Measurements from ENCODE around the gene WDR18.
"Not testable (repeated sequence)": the region's sequence is repeated elsewhere in the genome, so short reads cannot be mapped to it uniquely, and the experiment has no call there.

Gene WDR18

DNA sequence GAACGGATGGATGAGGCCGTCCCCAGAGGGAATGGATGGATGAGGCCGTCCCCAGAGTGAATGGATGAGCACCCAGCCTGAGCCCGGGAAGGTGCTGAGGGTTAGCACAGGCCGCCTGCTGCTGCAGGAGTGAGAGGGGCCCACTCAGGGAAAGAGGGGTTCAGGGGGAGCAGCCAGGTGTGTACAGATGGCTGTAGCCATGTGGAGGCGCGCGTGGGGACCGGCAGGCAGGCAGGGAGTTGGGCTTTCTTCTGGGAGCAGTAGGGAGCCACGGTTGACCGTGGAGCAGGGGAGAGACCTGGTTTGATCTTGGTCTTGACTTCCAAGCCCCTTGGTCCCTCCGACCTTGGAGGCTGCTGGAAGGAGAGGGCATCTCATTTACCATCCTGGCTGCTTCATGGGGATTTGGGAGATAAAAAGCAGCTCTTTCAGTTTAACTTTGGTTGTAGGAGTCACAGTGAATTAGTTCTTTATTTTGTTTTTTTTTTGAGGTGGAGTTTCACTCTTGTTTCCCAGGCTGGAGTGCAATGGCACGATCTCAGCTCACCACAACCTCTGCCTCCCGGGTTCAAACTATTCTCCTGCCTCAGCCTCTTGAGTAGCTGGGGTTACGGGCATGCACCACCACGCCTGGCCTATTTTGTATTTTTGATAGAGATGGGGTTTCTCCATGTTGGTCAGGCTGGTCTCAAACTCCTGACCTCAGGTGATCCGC is 33.6 kb upstream of the WDR18 start:
- DNase-seq: no peak

- DNase-seq: no peak
Measured at GRCh38 chr19:952049-952679, 32.0 kb upstream of the WDR18 start.

DNA sequence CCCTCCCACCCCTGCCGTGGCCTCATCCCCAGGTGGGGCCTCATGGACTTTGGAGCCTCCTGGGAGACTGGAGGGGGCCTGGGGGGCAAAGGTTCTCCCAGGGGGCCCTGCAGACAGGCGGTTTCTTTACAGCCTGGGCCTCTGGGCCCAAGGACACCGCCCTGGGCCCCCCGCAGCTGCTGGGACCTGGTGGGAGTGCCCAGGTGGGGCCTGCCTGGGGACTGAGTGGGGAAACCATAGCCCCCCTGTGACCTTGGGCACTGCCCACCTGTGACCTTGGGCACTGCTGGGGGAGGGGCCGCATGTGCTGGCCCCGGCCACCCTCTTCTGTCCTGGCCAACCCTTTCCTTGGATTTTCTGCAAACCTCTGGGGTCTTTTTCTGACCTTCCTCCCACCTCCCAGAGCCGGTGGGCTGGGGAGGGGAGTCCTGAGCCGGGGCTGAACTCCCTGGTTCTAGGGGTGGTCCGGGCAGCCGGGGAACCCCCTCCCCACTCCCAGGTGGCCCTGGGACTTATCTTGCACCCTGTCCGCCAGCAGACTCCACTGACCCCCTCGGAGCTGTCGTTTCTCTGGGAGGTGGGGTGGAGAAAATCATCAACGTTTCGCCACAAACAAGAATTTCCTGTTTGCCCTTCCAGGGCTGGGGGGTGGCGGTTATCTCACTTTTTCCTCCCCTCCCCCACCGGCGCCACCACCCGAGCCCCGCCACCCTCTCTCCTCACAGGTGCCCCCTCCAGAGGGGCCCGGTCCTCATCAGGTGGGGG is 31.3 kb upstream of the WDR18 start:
- no peak for DNase-seq

GRCh38 chr19:953445-954271 is 30.5 kb upstream of the WDR18 start:
- no peak for DNase-seq

GRCh38 chr19:954272-954671 is 29.9 kb upstream of the WDR18 start:
- DNase-seq: no peak

DNA sequence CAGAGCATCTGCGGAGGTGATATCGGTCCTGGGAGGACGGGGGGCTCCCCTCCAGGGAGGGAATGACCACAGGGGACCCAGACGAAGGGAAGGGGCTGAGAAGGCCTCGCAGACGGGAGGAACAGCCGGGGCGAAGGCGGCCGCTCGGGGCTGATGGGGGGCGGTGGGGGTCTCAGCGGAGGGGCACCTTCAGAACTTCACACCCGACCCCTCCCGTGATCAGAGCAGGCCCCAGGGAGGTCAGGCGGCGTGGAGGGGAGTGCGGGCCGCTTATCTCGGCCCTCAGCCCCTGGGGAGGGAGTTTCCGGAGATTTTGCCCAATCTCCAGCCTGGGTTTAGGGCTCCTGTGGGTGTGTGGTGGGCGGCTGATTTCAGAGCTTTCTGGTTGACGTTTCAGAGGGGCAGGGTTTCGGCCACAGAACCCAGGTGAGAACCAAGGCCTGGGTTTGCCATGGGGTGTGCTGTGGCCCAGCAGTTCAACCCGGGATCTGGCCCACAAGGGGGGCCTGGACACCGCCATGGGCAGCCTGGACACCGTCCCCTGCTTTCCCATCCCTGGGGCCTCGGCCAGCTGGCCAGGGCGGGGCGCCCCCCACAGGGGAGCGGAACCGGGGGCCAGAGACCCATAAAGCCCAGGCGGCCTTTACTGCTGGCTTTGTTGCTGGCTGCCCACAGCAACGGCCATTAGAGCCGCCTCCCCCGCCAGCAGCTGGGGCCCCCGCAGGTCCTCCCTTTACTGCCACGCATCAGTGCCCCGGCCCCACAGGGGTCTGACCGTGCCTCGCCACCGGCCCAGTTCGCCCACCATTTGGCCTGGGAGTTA is 29.3 kb upstream of the WDR18 start:
- no peak for DNase-seq

DNA sequence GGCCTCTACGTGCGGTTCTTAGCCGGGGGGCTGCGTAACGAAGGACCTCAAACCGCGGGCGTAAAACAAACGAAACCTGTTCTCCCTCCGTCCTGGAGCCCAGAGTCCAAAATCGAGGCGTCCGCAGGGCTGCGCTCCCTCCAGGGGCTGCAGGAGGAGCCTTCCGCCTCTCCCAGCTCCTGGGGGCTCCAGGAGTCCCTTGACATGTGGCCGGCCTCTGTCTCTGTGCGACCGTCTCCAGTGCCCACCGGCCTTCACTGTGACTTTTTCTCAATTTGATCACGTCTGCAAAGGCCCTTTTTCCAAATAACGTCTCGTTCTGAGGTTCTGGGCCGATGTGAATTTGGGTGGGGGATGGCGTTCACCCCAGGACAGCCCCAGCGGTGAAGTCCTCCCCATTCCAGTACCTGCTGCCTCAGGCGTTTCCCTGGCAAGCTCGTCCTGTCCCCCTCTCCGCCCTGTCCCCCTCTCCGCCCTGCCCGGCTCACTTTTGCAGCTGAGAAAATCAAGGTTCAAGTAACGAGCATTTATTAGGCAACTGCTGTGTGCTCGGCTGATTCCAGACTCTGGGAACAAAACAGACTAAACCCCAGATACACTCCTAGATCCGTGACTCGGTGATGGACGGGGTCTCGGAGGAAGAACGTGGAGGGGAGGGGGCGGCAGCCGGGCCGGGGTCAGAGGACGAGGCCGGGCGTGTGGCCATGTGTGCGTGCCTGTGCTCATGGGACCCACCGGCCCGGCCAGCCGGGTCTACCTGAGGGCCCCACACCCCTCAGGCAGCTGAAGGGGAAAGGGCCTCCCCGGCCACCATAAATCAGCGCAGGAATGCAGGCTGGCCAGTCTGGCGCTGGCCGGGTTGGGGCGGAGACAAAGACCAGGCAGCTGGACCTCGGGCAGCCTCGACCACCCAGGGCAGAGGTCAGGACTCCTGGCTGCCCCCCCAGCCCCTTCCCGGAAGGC is 28.1 kb upstream of the WDR18 start:
- no peak for DNase-seq

DNA sequence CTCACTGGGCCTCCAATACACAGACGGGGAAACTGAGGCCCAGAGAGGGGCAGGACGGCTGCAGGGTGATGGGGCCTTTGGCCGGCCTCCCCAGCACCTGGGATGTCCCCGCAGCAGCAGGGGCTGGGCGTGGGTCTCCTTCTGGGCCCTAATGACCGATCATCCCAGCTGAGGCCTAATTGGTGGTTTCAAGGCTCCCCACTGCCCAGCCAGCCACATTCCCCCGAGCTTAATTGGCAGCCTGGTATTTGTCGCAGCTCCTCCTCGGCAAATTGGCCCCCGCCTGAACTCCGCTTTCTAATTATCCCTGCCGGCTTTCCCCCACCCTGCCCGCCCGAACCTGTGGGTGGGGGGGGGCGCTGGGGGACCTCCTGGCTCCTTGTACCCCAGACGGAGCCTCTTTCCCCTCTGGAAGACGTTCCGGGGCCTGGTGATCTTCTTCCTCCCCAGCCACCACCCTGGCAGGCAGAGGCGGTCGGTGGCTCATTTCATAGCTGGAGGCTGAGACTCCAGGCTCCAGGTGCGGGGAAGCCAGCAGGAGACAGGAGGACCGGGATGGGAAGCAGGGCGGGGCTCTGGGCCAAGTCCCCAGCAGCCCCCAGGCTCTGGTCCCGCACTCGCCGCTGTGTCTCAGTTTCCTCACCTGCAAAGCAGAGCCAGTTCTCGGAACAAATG is 27.2 kb upstream of the WDR18 start:
- no peak for DNase-seq

DNA sequence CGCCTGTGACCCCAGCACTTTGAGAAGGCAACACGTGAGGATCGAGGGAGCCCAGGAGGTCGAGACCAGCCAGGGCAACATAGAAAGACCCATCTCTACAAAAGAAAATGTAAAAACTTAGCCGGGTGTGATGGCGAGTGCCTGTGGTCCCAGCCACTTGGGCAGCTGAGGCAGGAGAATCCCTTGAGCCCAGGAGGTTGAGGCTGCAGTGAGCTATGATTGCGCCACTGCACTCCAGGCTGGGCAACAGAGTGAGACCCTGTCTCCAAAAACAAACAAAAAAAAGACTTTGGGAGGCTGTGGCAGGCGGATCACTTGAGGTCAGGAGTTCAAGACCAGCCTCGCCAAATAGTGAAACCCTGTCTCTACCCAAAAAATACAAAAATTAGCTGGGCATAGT is 26.6 kb upstream of the WDR18 start:
- not testable (repeated sequence) for DNase-seq

DNA sequence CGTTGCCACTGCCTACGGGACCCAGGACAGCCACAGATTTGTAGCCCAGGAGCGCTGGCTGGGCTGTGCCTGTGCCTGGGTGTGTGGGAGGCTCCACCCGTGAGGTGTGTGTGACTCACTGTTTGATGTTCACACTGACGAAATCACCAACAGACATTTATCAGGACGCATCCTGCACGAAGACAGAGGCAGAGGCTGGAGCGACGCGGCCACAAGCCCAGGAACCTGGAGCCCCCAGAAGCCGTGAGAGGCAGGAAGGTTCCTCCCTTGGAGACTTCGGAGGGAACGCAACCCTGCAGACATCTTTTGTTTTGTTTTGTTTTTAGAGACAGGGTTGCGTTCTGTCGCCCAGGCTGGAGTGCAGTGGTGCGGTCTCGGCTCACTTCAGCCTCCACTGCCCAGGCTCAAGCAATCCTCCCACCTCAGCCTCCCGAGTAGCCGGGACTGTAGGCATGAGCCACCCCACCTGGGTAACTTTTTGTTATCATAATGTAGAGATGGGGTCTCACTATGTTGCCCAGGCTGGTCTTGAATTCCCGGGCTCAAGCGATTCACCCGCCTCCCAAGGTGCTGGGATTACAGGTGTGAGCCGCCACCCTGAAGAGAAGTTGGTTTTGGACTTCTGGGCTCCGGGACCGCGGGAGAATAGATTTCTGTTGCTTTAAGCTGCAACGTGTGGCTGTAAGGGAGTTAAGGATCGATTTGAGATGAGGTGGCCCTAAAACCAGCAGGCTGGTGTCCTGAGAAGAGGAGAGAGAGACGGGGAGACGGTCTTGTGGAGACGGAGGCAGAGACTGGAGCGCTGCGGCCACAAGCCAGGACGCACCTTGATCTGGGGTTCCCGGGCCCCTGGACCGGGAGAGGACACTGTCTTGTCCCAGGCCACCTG is 24.9 kb upstream of the WDR18 start:
- no peak for DNase-seq

DNA sequence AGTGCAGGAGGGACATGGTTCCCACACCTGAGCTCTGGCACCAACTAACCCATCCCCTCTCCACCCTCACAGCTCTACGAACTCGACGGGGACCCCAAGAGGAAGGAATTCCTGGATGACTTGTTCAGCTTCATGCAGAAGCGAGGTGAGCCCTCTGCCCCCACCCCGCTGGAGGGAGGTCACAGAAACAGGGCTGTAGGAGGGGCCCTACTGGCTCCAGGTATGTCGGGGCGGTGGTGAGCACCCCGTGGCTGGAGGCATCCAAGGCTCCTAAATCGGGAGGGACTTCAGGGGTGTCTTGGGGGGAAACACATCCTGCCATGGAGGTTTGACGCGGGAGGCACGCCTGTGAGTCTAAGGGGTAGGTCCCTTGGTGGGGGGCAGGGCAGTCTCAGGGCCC is 24.1 kb upstream of the WDR18 start:
- DNase-seq: no peak

- no peak for DNase-seq
Measured at GRCh38 chr19:960601-960938, 23.6 kb upstream of the WDR18 start.

- no peak for DNase-seq
Measured at GRCh38 chr19:961866-962620, 22.1 kb upstream of the WDR18 start.

- no peak for DNase-seq
Measured at GRCh38 chr19:962683-963400, 21.3 kb upstream of the WDR18 start.

GRCh38 chr19:963486-963951 is 20.6 kb upstream of the WDR18 start:
- no peak for DNase-seq

GRCh38 chr19:964116-964520 is 20.0 kb upstream of the WDR18 start:
- DNase-seq: no peak

GRCh38 chr19:964761-965694 is 19.1 kb upstream of the WDR18 start:
- no peak for DNase-seq

All from effector CD8-positive, alpha-beta T cell (primary cell).